ENCODE results near the gene CCDC85C.

Gene CCDC85C

DNA sequence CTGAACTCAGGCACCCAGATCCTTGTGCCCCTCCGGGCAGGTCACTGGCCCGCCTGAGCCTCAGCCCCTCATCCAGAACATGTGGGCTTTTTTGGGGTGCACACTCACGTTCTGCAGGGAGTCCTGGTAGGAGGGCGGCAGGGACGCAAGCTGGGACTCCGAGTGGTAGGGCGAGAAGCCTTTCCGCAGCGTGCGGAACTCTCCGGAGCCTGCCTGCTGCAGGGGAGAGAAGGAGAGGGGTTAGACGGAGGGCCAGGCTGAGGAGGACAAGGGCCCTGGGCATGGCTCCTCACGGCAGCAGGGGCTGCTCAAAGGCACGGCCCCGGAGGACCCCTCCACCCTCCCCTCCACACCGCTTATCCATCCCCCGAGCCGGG is 82.0 kb downstream of the CCDC85C start:
- DNase-seq (ENCODE audit: low spot score): no peak

DNA sequence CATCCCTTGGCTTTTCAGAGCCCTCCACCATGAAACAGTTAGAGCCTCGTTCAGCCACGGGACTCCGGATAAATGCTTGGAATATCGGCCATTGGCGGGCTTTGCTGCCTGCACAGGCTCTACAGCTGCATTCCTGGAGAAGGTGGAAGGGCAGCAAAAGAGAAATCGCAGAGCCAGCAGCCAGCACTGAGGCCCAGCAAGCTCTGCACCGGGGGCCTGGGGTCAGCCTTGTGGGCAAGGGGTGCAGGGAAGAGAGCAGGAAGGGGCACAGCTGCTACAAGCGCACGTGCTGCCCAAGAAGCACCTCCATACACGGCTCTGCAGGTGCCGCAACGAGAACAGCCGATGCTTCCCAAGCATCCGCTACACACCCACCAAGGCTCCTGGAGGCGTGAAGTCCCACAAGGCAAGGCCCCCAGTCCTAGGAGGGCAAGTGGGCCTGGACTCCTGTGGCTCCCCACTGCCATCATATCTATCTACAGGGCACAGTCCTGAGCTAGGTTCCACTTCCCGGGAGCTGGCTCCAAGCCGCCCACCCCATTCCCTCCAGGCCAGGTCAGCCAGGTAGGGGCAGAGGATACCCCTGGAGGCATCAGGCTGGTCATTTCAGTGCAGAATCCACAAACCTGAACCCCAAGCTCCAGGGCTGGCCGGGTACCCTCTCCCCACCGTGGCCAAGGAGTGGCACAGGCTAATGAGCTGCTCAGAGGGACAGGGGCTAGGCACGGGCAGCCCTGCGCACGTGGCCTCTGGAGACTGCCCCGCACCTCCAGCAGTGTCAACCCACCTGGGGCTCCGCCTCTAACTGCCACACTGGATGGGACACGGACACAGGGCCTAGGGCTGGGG is 82.6 kb downstream of the CCDC85C start:
- DNase-seq (ENCODE audit: low spot score): no peak

DNA sequence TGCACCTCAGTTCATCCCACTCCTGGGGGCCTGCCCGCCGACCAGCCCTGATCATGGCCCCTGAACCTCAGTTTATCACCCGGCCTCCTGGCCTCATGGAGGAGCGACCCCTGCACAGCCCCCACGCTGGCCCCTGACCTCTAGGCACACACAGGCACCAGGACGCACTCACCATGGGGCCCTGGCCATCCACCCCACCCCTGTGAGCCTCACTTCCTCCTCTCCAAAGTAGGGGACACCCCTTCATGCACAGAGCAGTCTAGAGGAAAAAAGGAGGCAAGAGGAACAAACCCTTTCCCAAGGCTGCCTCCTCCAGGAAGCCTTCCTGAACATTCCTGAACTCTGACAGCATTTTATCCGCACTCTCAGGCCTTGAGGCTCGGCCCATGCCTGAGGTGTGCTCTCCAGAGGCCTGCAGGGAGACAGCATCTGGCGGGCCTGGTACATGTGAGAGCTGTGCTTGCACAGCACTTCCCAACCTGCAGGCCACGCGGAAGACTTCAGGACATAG is 83.4 kb downstream of the CCDC85C start:
- DNase-seq (ENCODE audit: low spot score): no peak

DNA sequence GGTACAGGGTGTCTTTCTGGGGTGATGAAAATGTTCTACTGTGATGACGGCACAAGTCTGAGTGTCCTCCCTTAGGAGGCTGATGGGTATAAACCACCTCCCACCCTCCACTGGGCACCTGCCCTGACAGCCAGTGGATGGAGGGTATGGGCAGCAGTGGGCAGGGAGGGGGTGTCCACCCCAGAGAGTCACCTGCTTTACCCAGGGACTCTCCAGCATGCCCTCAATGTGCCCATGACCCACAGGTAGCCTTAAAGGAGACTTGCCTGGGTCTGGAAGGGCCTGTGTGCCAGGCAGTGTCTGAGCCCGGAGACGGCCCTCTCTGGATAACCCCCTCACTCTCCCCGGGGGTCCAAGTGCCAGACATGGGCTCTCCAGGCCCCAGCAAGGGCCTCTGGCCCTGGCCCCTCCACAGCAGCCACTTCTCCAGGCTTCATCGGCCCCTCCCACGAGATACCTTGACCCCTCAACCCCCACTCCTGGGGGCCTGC is 84.0 kb downstream of the CCDC85C start:
- no peak for DNase-seq (ENCODE audit: low spot score)

DNA sequence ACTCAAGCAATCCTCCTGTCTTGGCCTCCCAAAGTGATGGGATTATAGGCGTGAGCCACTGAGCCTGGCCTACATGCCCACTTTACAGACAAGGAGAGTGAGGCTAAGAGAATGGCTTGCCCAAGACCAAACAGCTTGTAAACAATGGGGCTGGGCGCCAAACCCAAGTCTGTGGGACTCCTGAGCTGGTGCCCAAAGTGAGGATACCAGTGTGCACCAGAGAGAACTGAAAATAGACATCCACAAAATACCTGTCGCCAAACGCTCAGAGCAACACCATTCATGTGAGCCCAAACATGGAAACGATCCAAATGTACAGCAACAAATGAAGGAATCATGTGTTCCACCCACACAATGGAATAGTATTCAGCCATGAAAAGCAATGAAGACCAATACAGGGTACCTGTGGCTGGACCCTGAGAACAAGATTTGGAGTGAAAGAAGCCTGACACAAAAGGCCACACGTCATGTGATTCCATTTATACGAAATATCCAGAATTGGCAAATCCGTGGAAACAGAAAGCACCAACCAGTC is 84.6 kb downstream of the CCDC85C start:
- no peak for DNase-seq (ENCODE audit: low spot score)

DNA sequence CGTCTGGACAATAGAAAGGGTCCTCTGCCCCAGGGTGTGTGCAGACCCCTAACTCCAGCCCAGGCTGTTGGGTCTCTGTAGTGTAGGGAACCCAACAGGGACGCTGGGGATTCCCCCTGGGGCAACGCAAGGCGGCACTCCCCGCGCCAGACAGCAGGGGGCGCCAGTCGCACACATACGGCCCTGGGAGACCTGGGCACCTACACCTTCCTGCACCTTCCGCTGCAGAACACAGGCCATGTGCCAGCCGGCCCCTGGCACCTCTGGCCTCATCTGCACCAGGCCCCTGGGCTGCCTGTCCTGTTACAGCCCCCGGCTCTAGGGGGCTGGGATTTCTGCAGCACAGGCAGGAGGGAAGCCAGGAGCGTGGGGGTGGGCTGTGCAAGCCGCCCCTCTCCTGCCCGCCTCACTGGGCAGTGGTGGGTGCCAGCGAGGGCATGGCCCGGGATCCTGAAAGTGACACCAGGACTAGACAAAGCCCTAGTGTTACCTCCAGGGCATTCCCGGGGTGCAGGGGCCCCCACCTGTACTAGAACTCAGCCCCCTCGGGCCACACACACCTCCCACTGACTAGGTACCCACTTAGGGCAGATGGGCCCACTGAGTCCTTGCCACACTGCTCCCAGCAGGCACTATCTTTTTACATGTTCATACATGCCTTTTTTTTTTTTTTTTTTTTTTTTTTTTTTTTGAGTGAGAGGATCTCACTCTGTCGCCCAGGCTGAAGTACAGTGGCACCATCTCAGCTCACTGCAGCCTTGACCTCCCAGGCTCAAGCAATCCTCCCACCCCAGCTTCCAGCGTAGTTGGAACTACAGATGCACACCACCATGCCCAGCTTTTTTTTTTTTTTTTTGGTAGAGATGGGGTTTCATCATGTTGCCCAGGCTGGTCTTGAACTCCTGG is 85.3 kb downstream of the CCDC85C start:
- DNase-seq (ENCODE audit: low spot score): peak; percentile 33

DNA sequence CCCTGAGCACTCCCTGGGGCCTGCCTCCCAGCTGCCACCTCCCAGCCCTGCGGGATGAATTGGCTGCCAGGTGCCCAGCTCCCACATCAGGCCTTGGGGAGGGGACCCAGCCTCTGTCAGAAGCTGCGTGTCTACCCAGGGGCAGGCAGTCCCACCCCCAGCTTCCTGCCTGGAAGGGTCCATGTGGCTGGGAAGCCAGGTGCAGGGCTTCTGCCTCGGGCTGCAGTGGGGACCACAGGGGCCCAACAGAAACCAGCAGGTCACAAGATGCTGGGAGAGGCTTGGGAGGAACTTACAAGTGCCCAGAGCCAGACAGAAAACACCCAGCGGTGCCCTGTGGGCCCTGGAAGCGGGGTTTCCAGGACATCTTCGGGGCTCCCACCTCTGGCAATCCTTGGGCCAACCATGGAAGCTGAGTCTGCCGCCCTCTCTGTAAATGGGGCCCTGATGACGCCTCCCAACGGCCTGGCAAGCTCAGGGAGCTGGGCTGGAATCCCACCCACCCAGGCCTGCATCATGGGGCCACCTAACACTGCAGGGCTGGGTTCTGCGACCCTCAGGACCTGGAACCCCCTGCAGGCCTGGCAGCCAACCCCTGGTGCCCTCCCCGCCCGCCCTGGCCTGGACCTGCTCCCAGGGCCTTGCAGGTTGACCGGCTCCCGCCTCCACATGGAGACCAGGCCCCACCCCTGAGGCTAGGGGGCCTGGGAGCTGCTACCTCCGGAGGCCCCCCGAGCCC is 86.2 kb downstream of the CCDC85C start:
- no peak for DNase-seq (ENCODE audit: low spot score)

DNA sequence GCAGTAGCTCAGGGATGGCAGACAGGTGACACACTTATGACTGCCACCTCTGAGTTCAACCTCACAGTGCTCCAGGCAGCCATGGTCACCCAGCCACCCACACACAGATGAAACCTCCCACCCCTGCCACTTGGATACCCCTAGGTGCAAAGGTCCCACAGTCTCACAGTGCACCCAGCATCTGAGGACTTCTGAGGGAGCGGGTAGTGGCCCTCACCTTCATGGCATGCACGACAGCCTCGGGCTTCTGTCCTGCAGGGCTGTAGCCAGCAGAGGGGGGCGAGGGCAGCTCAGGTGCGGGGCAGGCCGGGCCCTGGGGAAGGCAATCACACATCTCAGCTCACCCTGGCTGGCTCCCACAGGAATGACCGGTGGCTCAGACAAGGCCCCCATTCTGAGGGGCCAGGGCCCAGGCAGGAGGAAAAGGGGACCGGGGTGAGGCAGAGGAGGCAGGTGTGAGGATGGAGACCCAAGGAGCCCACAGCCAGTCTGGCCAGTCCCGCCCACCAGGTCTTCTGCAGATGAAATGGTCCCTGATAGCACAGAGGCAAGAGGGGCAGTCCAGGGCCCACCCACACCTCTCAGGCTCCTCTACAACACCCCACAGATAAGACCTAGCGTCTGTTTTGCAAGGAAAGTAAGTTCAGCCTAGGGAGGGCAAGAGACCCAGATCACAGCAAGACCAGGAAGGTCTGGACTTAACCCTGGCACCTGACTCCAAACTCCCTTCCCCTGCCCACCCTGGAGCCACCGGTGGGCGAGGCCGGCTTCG is 87.0 kb downstream of the CCDC85C start:
- DNase-seq (ENCODE audit: low spot score): no peak

DNA sequence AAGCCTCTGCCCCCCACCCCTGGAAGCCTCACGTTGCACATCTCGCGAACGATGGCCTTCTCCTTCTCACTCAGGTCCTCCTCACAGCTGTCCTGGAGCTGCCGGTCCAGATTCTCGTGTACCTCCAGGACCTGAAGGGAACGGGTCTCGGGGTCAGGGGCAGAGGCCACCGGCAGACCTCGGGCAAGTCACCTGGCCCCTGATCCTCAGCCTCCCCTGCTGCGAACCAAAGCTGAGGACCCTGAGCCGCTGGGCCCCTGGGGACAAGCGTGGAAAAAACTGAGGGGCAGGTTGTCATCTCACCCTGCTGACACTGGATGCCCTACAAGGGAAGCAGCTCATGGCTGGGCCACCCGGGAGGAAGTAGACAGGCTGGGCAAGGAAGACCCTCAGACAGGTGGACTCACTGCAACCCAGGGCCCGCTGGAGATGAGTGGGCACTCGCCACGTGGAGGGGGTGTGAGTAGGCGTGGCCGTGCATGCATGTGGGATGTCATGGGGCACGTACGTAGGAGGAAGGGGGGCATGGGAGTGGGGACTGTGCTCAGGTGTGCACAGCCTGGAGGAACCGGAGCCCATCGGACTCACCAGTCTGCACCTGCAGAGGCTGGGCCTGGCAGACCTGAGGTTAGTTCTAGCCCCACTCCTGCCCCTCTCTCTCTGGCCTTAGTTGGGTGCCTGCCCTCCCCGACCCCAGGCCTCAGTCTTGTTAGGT is 87.7 kb downstream of the CCDC85C start:
- DNase-seq (ENCODE audit: low spot score): no peak

DNA sequence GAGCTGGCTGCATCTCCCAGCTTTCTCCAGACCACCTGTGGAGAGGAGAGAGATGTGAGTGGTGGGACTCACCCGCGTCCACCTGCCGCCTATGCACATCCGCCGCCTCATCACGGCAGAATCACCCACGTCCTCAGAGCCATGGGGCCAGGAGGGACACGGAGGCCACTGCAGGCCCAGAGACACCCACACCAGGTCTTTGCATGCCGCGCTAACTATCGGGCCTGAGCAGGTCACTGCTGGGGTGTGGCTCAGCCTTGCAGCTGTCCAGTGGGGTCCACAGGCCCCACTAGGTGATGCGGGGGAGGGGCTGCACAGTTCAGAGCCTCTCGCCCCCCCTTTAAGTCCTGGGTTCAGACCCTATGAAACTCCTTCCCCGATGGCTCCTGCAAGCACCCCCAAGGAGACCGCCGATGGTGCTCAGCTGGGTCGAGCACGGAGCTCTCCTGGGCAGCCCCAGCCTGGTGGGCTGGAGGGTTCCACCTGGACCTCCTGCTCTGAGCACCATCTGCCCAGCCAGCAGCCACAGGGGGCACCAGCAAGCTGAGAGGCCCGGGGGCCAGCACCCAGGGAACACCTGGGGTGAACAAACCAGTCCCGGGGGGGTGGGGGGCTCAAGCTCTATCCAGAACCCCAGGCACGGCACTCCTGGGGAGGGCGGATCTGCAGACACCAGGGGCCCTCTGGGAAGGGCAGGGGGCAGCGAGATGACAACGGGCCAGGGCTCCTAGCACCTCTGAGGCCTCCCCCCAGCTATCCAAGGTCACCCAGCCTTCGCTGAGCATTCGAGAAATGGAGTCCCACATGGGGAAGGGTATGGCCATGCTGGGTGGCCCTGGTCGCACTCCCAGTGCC is 88.5 kb downstream of the CCDC85C start:
- DNase-seq (ENCODE audit: low spot score): no peak

DNA sequence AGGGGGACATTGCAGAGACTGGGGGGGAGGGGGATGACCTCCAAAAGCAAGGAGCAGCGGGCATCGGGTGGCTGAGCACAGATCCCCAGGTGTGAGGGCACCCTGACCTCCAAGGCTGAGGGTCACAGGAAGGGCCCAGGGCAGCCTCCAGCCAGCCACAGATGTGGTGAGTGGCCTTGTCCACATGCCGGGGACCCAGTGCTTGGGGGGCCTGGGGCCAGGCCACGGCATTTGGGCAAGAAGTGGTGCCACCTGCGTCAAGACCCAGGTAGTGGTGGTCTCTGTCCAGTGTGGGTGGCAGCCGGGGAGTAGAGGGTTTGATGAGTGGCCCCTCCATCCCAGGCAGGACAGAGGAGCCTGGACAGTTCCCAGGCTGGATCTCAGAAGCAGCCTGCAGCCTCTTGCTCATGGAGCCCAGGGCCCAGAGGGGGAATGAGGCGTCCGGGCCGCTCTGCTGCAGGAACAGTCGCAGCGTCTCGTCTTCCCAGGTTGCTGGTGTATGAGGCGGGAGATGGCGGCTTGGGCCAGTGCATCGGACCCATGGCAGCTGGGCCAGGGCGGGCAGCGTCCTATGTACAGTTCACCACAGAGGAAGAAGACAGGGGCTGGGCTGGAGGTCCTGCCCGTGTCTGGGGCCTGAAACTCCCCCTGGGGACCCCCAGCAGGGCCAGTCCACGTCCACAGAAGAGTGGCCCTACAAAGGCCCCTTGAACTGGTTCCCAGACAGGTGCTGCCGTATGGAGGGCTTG is 89.3 kb downstream of the CCDC85C start:
- no peak for DNase-seq (ENCODE audit: low spot score)

DNA sequence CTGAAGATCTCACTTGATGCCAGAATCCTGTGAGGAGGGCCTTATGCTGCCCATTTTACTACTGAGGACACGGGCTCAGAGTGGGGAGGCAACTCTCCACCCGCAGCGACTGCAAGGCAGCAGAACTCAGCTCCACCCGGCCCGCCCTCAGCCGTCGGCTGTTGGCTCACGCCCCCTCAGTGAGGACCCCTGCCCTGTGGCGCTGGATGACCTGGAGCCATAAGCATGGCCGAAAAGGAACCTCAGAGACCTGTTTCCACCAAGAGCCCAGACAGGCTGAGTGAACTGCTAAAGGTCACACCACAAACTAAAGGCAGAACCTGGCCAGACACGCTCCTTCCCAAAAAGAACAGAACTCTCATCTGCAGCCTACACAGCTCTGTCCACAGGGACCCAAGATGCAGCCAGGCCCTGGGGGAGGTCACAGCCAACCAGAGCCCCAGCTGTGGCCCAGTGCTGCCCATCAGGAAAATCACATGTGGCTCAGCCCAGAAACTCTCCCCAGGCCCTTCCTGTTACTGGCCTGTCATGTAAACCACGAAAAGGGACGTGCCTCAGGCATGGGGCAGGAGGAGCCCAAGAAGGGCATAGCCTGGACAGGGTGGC is 90.0 kb downstream of the CCDC85C start:
- DNase-seq (ENCODE audit: low spot score): no peak

DNA sequence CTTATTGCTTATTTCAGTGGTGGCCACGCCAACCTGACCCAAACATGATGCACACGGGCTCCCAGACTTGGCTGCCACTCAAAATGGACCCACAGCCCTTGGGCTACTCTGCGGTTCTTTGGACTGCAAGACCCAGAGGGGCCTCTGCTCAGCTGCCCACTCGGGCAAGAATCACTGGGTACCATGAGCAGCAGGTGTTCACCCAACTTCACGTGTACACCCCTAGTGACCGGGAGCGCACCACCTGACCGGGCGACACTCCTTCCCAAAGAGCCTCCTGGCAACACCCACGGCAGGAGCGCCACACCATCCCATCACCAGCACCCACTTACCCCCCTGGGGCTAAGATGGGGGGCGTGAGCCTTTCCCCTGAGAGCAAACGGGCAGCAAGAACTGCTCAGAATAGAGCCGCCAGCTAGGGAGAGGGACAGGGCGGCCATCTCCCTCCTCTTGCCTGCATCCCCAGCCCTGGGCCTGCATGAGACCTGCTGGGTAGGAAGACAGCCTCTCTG is 90.8 kb downstream of the CCDC85C start:
- DNase-seq (ENCODE audit: low spot score): no peak

DNA sequence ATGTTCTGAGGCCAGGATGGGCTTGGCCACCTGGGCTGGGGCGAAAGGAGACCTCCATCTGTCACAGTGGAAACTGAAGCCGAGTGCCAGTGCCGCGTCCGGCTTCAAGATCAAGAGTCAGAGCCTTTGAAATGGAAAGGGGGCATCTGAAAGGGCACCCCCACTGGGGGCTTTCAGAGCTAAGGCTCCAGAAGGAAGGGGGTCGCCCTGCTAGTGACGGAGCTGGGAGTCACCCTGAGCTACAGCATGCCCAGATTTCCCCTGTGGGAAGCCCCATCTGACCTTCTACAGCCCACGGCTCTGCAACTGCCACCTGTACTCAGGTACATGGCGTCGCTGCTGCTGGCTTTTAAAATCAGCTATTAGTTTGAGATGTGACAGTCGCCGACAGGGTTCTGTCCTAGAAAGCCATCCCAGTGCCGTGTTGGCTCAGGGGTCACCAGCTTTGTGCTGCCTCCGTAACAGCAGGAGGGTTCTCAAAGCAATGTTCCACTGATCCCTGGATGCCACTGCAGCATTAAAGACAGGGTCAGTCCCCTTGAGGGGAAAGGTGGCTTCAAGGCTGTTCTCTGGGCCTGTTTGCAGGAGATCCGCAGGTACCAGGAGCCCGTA is 91.3 kb downstream of the CCDC85C start:
- no peak for DNase-seq (ENCODE audit: low spot score)

DNA sequence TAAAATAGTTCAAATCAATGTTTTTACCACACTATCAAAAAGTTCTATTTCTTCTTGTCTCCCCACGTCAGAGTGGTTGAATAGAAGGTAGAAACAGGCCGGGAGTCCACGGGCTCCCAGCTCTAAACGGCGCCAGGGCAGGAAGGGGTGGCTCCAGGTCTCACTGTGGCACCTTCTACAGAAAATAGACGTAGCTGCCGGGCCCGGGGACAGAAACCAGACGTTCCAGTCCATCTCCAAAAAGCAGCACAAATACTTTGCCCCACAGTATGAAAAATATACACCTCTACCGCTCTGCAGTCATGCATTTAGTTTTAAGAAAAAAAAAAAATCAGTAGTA is 91.9 kb downstream of the CCDC85C start:
- DNase-seq (ENCODE audit: low spot score): no peak

DNA sequence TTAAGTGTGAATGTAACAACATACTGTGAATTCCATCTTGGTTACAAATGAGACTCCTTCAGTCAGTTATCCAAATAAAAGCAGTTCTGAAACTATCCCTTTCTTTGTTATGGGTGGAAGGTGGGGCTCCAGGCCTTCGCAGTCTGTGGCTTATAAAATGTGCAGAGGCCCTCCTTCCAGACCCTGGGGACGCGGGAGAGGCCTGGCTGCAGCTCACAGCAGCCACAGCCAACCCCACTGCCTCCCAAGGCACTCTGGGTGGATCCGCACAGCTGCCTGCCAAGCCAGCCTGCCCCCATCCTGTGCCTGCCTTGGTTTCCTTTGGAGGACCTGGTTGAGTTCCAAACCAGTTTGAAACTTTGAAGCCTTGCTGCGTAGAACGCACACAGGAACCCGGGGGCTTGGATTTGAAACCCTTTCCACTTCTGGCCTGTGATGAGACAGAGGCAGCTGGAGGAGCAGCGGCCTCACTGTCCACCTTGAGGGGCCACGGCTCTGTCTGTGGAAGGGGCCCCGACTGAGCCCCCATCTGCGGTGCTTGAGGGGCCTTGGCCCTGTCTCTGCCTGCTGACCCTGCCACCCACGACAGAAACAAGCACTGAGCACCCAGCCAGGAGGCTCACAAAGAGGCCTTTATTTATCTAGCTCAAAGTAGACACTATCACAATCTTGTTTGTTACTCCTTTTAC is 92.4 kb downstream of the CCDC85C start:
- DNase-seq (ENCODE audit: low spot score): no peak

DNA sequence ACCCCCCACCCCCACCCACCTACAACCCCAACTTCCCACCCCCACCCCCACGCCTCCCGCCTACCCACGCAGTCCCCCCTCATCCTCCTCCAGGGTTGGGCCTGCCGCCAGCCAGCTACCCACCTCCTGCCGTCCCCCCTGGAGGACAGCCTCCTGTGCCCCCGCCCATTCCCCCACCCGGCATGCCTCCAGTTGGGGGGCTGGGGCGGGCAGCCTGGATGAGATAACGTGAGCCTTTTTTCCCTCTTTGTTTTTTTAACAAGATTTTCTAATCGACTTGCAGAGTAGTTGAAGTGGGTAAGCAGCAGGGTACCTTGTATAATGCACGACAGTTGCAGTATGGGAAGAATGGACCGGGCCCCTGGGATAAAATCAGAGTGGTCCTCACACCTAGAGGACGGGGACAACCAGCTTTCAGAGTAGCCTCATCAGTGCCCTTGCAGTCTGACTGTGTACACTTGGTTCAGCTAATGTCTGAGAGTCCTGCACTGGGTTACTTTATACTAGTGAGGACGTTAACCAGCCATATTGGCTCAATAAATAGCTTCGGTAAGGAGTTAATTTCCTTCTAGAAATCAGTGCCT is 93.4 kb downstream of the CCDC85C start:
- no peak for DNase-seq (ENCODE audit: low spot score)

Data from RKO (cell line).